IMR-90 (cell line): Measurements from ENCODE around the gene CARNS1.

Experiments
- CEBPB ChIP-seq: IDR thresholded peaks from 2 replicates; pipeline ENCODE4 v1.6.1; 2012; ENCODE audit warnings: low read depth, low read length, improper control_type of control experiment
- POLR2A ChIP-seq: IDR thresholded peaks from 2 replicates; pipeline ENCODE4 v1.6.1; 2012; ENCODE audit warnings: mild to moderate bottlenecking, low read depth, low read length
- SMC3 ChIP-seq: fragments of 150-350 bp; IDR thresholded peaks from 2 replicates; pipeline ENCODE4 v1.6.1; 2016; ENCODE audit warnings: low read depth, mild to moderate bottlenecking, antibody characterized with exemption, low read length, moderate library complexity
- TF ChIP-seq, protein P1 (sequence below): conservative IDR thresholded peaks from 2 replicates; pipeline ENCODE4 v1.5.1; 2012; ENCODE audit warnings: mild to moderate bottlenecking, low read depth, low read length, improper control_type of control experiment

DNA sequence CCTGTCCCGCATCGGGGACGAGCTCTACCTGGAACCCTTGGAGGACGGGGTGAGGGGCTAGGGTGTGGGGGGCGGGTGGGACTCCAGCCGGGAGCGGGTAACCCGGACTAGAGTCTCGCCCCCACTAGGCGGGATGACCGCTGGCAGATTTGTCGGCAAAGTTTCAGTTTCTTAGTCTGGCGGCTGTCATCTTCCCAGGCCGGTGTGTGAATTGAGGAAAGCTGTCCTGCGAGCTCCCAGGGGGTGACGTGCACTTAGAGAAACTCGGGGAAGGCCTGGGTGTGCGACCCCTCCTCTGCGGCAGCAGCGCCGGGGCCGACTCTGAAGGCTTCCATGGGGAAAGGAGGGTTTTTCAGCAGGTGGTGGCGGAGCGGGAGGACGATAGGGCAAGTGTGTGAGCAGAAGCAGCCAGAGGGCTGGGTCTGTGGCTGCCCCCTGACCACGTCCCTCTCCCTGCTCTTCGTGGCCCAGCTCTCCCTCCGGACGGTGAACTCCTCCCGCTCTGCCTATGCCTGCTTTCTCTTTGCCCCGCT, 23.2 kb upstream of the CARNS1 start:
- TF ChIP-seq, protein P1, sequence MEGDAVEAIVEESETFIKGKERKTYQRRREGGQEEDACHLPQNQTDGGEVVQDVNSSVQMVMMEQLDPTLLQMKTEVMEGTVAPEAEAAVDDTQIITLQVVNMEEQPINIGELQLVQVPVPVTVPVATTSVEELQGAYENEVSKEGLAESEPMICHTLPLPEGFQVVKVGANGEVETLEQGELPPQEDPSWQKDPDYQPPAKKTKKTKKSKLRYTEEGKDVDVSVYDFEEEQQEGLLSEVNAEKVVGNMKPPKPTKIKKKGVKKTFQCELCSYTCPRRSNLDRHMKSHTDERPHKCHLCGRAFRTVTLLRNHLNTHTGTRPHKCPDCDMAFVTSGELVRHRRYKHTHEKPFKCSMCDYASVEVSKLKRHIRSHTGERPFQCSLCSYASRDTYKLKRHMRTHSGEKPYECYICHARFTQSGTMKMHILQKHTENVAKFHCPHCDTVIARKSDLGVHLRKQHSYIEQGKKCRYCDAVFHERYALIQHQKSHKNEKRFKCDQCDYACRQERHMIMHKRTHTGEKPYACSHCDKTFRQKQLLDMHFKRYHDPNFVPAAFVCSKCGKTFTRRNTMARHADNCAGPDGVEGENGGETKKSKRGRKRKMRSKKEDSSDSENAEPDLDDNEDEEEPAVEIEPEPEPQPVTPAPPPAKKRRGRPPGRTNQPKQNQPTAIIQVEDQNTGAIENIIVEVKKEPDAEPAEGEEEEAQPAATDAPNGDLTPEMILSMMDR, result no peak
- no peak for TF ChIP-seq POLR2A
- TF ChIP-seq CEBPB, result no peak
- no peak for TF ChIP-seq SMC3
